Measurements from ENCODE around the gene PPP1R36.
"Not testable (repeated sequence)": the region's sequence is repeated elsewhere in the genome, so short reads cannot be mapped to it uniquely, and the experiment has no call there.

The PPP1R36 gene, protein sequence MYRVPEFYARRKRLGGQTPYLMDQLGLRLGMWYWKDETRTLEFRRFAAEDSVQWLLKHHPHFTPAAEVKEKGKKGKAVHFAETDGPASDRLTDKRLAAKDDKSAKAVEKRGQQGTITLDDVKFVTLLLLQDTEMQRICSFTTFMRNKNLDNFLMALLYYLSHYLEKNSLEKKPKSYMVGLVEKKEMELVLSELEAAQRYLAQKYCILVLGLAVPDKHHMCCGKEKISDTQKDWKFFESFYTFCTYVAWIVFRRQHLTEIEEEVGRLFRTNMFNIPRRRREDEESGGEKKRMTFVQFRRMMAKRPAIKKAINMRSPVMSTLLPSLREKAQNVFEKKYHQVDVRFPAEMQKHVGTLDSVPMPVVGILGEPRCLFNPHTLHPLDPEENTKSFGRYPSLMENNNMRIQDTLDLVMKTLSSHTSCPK

DNA sequence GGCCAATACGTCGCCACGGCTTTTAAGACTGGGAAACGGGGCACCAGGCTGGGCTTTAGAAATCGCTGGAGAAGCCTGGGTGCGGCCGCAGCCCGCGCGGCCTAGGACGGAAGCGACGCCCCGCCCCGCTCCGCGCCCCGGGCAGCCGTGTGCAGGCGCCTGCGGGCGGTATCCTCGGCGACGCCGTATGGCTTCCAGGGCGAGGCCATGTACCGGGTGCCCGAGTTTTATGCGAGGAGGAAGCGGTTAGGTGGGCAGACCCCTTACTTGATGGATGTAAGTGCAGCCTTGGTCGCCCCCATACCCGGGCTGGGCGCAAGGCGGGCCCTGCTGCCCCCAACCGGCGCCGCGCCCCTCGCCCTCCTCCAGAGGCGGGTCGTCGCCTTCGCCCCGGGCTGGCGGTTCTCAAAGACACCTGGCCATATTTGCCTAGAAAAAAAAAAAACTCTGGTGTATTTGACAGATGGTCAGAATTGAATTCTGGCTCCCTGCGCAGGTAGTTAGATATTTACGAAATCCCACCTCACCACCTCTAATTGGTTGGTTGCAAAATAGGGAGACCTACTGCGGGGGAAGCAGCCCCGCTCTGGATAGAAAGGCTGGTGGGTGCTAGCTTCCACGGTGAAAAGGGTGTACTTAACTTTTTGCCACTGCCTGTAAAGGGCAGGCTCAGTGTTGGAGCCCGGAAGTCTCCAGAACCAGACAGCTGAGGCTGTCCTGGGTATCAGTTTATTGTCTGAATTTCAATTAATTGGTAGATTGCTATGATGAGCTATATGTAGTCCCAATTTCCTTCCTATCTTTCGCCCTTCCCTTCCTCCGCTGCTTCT lies at the start of gene PPP1R36:
TSS of gene PPP1R36 (plus strand) at position 171 of the 830 bp plus-strand sequence. CDS start at position 208, 37 bp downstream.
- peak; percentile 40 to 78 for DNase-seq

DNA sequence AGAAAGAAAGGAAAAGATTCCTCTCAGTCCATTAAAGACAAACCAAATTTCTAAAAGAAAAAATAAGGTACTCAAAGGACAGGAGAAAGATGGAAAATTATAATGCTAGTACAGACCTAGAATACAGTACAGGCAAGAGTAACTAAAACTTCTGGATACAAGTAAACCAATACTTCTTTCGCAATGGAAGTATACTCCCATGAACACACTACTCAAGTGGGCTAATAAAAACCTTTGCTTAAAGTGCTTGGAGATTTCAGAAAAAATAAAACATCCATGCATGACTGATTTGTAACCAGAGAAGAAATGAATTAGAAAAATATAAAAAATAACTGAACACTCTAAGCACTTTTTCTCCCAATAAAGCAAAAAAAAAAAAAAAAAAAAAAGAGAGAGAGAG lies 49.7 kb upstream of the PPP1R36 start:
- no peak for DNase-seq

DNA sequence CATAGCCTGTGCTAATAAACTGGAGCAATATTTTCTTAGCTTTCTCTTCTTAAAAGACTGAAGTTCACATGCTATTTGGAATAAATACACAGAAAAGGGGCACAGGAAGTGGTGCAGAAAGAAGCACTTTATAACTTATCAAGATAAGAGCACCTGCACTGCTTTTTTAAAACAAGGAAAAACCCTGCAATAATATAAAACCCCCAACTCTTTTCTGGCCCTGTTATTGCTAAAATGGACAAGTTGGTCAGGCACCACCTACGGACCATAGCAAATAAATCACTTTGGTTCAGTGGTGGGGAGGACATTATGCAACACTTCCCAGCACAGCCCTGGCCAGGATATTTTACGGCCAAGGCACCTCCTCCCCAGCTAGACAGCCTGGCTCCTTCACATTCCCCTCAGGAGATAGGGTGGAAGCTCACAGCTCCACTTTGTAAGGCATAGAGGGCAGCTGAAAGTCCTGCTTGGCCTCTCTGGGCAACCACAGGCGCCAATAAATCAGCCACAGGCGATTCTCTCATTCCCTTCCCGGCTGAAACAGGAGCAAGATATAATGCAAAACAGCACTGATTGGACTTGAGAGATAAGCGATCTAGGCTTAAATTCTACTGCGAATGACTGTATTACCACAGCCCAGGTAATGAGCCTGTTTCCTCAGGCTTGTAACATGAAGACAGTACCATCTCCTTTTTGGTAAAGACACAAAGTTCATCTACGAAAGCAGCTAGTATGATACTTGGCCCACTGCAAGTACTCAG lies 48.2 kb upstream of the PPP1R36 start:
- peak; percentile 21 to 45 for DNase-seq

DNA sequence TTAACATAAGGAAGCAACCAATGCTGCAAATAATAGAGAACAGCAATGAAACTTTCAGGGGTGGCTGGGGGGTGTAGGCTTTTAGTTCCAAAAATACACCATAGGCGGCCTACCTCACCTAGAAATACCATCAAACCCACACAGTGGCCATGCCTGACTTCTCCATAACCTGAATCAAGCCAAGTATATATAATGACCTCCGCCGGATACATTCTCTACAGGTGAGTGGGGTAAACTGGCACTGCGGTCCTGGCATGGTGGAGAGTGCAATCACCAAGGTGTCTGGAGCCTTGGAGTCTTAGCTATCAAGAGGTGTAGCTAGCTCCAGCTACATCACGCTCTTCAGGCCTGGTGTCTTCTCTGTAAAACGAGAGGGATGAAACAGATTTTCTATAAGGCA lies 47.3 kb upstream of the PPP1R36 start:
- DNase-seq = no peak

DNA sequence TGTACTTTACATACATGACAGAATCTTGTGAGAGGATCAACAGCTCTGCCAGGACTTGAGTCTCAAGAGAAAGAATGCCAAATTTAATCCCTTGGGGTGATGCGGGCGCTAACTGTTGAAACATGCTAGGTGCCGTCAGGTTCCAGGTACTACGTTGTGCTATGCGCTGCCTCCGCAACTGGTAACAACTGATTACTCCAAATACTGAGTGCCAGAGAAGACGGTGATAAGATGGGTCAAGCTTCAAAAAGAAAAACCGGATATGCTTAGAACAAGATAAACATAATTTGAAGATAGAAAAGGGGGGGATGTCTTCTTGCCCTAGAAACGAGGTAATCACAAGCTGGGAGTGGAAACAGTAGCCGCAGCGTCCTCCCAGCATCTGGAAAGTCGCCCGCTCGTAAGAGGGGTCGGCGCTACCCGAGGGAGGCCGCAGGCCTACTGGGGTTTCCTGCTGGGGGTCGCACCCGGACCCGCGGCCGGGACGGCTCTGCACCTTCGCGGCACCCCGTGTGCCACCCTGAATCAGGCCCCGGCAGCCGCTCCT lies 46.8 kb upstream of the PPP1R36 start:
- no peak for DNase-seq

DNA sequence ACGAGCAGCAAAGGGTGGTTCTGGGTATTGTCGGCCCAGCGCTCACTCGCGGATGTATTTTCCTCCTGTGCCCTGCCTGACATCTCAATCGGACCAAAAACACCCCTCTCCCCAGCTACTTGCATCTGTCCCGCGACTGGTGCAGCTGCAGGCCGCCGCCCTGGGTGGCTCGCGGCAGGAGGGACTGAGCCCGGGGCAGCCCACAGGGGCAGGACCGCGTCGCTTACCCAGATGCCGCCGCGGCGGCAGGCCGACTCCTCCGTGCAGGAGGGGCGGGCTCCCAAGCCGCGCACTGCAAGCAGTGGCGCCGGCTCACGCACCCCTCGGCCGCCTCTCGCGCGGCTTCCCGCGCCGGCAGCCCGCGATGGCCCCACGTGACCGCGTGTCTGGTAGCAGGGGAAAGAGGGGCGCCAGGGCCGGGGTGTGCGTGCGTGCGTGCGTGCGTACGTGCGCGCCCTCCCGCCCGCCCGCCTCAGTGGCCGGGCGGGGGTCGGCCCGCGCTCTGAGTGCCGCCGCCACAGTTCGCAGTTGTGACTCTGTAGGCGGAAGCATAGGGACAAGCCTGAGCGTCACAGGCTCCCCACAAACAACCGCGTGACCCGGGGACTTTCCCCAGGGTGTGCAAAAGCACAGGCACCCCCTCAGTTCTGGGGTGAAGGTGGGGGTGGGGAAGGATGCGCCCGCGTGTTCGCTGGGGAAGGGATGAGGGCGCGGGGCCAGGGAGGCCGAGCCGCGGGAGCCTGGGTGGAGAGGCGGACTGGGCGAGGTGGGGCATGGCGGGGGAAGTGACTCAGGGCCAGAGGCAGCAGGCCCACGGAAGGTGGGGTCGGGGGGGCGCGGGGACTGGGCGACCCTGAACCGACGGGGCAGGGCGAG lies 46.1 kb upstream of the PPP1R36 start, which contains the start of gene ZBTB25:
TSS of gene ZBTB25 (minus strand) at position 405 of the 876 bp plus-strand sequence. CDS start 13,305 bp downstream, outside the sequence.
- peak; percentile 89 to 93 for DNase-seq

DNA sequence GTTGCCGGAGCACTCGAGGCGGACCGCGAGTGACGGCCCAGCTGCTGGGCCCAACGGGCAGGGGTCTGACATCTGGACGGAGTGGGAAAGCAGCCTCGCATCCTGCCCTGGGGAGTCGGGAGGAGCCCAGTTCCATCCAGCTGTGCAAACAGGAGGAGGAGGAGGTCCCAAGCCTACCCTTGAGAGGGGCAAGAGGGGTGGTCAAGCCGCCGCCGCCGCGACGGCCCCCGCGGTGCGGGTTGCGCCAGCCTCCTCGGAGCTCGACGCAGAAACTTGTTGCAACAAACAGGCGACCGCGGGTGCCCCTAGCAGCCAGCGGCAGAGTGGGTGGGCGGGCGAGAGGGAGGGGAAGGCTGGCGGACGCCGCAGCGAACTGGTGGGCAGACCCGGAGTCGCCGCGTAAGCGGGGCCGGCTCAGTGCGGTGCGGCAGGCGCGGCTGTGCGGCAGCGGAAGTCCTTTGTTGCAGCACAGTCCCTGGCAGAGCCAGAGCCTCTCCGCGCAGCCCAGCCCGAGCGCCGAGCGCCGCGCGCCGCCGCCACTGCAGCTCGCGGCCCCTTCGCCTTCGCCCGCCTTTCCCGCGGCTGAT lies 45.4 kb upstream of the PPP1R36 start, which contains the start of gene ZBTB1:
TSS of gene ZBTB1 (plus strand) at position 461 of the 587 bp plus-strand sequence. CDS start 16,735 bp downstream, outside the sequence.
- peak; percentile 72 to 76 for DNase-seq

DNA sequence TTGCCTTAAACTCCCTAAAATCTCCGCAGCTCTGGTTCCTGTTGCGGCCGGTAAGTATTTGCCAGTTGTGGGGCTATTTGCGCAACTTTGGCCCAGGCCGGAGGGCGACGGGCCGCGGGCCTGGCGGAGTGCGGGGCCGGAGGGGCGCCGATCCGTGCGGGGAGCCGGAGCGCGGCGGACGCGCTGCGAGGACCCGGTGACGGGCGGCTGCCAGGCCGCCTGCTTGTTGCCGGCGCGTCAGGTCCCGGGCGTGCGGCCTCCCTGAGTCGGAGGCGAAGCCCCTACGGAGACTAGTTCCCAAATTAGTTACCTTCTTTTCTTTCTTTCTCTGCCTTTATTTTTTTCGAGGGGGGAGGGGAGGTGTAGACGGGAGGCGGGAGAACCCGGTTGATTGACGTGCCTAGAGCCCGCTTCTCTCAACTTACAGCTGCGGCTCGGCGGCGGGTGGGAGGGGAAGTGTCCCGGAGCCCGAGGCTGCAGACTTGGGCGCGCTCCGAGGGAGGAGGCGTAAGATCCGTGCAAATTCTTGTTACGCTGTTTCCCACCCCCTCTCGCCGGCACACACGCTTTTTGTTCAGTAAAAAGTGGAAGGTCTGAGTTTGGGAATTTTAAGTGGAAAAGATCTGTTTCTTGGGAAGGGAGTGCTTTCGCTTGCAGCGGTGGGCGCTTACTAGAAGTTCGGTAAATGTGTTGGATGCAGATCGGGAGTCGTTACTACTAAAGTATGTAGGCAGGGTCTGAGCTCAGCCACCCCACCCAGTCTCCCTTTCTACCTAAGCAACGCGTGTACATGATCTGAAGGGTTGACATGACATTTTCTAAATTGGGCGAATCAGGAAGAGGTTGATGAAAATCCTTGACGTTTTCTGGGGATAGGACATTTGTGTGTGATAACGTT lies 44.6 kb upstream of the PPP1R36 start:
- DNase-seq = peak; percentile 55 to 83

DNA sequence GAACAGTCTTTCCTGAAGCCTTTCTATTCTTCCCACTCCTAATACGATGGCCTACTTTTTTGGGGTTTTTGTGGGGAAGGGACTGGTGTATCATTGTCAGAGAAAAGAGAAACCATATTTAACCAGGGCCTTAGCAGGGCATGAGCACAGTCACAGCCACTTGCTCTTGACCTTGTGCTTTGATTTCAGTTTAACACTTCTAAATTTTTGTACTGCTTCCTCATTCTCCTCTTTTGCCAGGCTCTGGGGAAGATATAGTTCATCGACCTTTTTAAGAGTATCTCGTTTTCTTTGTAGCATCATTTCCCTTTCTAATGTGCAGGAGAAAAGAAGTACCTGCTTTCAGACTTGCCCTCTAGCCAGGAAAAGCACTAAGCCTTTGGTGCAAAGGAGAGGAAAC lies 43.0 kb upstream of the PPP1R36 start:
- no peak for DNase-seq

DNA sequence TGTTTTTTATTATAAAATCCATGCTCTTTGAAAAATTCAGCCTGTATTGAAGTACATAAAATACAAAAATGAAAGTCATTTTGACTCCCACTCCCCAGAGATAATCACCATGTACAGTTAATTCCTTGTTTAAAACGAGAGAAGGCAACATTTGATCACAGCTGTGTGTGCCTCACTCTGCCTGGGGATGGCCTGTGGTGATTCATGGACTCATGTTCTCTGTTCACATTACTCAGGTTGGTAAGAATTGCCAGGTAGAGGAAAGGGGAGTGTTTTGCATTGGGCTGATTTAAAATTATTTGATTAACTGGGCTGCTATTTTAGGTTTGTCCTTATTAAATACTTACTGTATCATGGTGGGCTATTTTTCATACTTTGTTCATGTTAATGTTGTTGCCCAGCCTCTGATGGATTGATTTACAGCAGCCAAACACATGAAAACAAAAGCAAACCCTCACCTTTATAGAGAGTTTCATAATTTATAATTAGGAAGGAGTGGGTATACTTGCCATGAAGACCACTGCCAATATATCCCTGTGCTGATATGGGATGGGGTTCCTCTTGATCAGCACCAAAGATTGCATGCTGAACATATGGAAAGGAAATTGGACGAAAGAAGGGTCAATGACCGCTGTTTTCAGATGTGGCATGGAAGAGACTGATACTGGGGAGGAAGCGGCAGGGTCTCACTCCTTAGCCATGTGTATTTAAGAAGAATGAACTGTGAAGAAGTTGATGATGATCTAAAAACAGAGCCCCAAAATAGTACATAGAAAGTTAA lies 42.2 kb upstream of the PPP1R36 start:
- no peak for DNase-seq

DNA sequence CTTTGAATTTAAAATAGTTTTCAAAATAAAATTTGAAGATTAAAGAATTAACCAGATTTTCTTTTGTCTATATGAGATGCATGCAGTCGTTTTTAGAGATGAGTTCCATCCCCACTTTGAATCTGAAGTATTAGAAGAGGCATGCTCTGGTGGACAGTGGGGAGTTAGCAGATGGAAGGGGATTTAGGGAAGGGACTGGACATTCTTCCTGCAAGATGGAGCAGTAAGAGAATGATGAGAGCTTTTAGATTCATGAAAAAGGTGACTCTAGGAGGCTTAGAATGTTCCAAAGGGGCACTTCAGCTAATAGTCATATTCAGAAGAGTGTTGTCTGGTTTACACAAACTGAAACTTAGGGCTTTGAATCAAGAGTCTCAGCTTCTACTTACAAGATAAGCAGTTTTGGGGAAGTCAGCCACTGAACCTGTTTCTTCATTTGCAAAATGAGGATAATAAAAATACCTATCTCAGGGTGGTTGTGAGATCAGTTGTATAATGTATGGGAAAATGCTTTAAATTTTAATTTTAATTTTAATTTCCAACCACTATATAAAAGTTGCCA lies 41.5 kb upstream of the PPP1R36 start:
- DNase-seq = no peak

DNA sequence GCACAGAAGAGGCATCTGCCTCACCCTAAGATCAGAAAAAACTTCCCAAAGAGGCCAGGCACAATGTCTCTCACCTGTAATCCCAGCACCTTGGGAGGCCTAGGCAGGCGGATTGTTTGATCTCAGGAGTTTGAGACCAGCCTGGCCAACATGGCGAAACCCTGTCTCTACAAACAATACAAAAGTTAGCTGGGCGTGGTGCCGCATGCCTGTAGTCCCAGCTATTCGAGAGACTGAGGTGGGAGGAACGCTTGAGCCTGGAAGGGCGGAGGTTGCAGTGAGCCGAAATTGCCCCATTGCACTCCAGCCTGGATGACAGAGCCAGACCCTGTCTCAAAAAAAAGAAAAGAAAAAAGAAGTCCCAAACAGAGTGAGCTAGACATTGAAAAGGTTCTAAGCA lies 40.7 kb upstream of the PPP1R36 start:
- no peak for DNase-seq

DNA sequence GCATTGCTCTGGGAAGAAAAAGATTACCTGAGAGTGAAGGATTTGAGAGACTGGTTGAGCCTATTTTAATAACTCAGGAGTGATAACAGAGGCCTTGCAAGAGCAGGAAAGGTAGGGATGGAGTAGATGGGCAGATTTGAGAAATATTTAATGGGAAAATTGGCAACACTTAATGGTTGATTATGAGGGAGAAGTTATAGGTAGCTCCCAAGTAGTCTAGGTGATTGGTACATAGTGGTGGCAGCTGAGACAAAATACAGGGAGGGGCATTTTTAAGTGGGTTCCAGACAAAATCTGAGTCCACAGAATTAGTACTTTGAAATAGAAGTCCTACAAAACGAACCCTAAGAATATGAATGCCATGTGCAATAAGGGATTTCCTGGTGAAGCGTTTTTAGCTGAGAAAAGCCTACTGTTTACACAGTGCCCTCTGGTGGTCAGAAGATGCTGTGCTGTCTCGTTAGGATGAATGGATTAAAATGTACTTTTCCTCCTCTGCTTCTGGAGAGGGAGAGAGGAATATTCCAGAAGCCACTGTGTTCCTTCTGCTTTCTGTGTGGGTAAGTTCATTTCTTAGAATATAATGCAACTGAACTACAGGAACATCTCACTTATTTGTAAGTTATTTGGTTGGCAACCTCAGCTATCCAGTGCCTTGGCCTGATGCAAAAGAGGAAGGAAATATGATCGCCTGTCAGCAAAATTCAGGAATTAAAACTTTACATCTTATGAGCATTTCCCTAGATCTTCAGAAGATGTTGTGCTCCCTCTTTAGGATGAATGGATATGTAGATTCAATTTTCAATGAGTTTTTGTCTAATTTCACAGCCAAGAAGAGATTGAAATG lies 38.7 kb upstream of the PPP1R36 start:
- peak; percentile 43 to 63 for DNase-seq

DNA sequence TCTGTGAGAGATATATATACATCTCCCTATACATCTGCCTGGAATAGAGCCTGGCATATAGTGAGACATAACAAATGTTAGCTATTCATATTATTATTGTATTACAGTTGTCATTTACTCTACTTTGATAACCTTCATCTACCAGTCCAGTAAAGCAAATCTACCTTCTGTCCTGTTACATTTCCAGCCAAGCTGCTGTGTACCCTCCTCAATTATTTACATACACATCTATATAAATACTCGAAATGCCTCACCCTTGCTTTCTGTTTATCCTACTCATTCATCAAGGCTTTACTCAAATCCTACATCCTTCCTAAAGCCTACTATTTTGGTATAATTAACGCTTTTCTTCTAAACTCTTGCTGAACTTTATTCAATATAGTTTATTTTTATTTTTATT lies 36.5 kb upstream of the PPP1R36 start:
- no peak for DNase-seq

DNA sequence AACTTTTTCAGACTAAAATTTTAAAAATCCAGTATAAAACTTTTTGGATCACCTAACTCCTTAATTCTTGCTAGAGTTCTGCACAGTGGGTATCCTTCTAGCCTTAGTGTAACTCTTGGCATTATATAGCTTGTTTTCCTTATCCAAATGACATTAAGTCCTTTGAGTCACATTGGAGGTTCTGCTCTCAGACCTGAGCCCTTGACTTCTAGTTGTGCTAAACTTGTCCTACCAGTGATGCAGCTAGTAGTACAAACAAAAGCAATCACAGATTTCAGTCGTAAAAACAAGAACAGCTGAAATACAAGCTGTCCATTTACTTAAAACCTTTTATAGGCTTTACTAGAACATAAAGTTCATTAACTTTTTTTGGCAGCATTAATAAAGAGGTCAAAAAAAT lies 34.7 kb upstream of the PPP1R36 start:
- DNase-seq = no peak

DNA sequence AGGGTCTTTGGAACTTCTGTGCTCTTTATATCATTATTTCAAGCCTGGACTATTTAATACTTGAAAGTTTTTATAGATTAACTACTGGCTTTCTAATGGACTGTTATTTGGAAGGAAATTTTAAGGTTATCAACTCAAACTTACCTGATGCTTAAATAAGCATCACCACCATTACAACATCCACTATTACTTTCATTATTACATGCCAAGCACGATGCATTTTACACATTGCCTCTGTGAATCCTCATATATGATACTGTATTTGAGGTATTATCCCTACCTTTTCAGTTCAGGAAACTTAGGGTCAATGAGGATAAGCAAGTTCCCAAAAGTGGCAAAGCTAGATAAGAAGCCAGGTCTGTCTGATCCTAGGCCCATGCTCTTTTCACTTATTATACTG lies 32.8 kb upstream of the PPP1R36 start:
- no peak for DNase-seq

DNA sequence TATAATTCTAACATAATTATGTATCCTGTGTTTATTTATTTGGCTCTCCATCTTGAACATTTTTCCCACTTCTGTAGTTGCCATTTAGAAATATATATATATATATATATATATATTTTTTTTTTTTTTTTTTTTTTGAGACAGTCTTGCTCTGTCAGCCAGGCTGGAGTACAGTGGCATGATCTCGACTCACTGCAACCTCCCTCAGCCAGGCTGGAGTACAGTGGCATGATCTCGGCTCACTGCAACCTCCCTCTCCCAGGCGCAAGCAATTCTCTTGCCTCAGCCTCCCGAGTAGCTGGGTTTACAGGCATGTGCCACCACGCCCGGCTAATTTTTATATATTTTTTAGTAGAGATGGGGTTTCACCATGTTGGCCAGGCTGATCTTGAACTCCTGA lies 32.1 kb upstream of the PPP1R36 start:
- not testable (repeated sequence) for DNase-seq

DNA sequence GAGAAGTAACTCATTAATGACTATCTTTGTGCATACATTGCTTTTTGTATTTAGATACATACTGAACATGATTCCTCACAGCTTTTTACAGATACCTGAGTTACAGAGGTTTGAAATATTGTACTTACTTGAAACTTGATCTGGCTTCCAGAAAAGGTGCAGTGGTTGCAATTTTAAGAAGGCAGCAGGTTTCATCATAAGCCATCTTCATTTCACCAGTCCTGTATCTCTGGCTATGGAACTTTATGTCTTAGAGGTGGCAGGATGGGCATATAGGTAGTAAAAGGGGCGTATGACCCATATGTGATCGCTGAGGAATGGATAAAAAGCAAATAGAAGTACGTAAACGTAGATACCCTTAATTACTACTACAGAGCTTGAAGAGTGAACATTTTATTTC lies 31.5 kb upstream of the PPP1R36 start:
- DNase-seq = no peak

Data from SHP77 (cell line).